Suprapubic skin (tissue), 4 donors: ENCODE results near the gene HIBADH. TPM values are rescaled to one million over a fixed set of nuclear protein-coding genes. Genes with fewer than 3 reads are reported as not detected.

Experiments
- DNase-seq, 2 donors: peaks; one replicate each; pipeline ENCODE4 v3.0.0-alpha.2; 2019; ENCODE audit warnings: low spot score in 2 of 2
- H3K27ac ChIP-seq: fragments of 200-600 bp; sonication (generic); one replicate; pipeline ENCODE4 v1.5.1; 2019
- H3K27me3 ChIP-seq: fragments of 200-600 bp; sonication (generic); one replicate; pipeline ENCODE4 v1.5.1; 2019
- H3K36me3 ChIP-seq: fragments of 200-600 bp; sonication (generic); one replicate; pipeline ENCODE4 v1.5.1; 2019
- H3K4me1 ChIP-seq: fragments of 200-600 bp; sonication (generic); one replicate; pipeline ENCODE4 v1.5.1; 2019
- H3K4me3 ChIP-seq: fragments of 200-600 bp; sonication (generic); one replicate; pipeline ENCODE4 v1.5.1; 2019; ENCODE audit warnings: mild to moderate bottlenecking
- H3K9me3 ChIP-seq: fragments of 200-600 bp; sonication (generic); one replicate; pipeline ENCODE4 v1.5.1; 2019
- EP300 ChIP-seq: sonication (generic); formaldehyde crosslinking; IDR thresholded peaks from one replicate; pipeline ENCODE4 v1.6.1; 2017; ENCODE audit warnings: antibody characterized with exemption
- POLR2A ChIP-seq, 2 donors: fragments of 450-650 bp; IDR thresholded peaks; one replicate each; pipeline ENCODE4 v1.6.1; 2017; ENCODE audit warnings: antibody characterized with exemption in 2 of 2, mild to moderate bottlenecking in 2 of 2, moderate library complexity in 2 of 2
- POLR2AphosphoS5 ChIP-seq, 3 donors: sonication (generic); formaldehyde crosslinking; IDR thresholded peaks; one replicate each; pipeline ENCODE4 v1.6.1; 2017; ENCODE audit warnings: antibody characterized with exemption in 3 of 3
- WGBS: methylation state at CpG from one replicate; pipeline ENCODE4 v1.1.5; 2018; 5-methylcytosine and 5-hydroxymethylcytosine counted together
- total RNA-seq, 4 donors: library from RNA; depleted of rRNA; stranded (reverse); fragments of >200 nt; gene quantifications; one replicate each; pipeline ENCODE4 v1.1.0, GENCODE V29; 2016
- TF ChIP-seq, protein P1 (sequence below), 2 donors: fragments of 200-600 bp in 1 of 2; fragments of 450-650 bp in 1 of 2; sonication (generic) in 1 of 2; IDR thresholded peaks; one replicate each; pipeline ENCODE4 v1.5.1; 2016 to 2019; ENCODE audit warnings: antibody characterized with exemption in 2 of 2, mild to moderate bottlenecking in 1 of 2, moderate library complexity in 1 of 2

HIBADH gene
- total RNA-seq, 4 donors from 2014 or later, result 27.9 to 35.2 (median 30.2) TPM

GRCh38 chr7:27636326-27637006 is 26.2 kb downstream of the HIBADH start:
- H3K9me3 ChIP-seq, result no peaks in the 10 kb centered on the region
- no peak overlapping the region for H3K4me3 ChIP-seq
- TF ChIP-seq EP300 (no peak), POLR2A (IDR thresholded peaks at IDR 0.05) (no peak), POLR2AphosphoS5 (IDR thresholded peaks at IDR 0.05) (no peak)
- TF ChIP-seq, protein P1, sequence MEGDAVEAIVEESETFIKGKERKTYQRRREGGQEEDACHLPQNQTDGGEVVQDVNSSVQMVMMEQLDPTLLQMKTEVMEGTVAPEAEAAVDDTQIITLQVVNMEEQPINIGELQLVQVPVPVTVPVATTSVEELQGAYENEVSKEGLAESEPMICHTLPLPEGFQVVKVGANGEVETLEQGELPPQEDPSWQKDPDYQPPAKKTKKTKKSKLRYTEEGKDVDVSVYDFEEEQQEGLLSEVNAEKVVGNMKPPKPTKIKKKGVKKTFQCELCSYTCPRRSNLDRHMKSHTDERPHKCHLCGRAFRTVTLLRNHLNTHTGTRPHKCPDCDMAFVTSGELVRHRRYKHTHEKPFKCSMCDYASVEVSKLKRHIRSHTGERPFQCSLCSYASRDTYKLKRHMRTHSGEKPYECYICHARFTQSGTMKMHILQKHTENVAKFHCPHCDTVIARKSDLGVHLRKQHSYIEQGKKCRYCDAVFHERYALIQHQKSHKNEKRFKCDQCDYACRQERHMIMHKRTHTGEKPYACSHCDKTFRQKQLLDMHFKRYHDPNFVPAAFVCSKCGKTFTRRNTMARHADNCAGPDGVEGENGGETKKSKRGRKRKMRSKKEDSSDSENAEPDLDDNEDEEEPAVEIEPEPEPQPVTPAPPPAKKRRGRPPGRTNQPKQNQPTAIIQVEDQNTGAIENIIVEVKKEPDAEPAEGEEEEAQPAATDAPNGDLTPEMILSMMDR (IDR thresholded peaks at IDR 0.05), result no peak
- no peak overlapping the region for H3K27ac ChIP-seq
- DNase-seq, result no peak
- no peaks in the 10 kb centered on the region for H3K36me3 ChIP-seq
- H3K4me1 ChIP-seq, result peaks cover 10% of the 10 kb centered on the region
- 70% methylated on average over 1 of the region's 1 CpG for WGBS
- no peaks in the 10 kb centered on the region for H3K27me3 ChIP-seq

DNA sequence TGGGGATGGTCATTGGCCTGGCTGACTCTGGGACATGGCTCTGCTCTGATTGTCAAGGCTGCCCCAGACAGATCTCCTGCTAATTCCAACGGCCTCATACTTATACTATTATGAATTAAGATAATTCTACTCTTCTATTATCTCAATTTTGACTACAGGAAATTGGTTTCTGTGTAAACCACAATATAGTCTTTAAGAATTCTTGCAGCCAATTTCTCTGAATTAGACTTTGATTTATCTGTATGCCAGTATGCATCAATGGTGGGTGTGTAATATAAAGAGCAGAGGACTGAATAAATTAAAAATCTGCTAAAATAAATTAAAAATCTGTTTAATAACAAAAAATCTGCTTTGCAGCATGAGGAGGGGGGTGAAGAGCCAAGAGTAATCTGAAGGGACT is 27.0 kb downstream of the HIBADH start:
- peaks cover 10% of the 10 kb centered on the region for H3K4me1 ChIP-seq
- 83% methylated on average over 1 of the region's 1 CpG for WGBS
- H3K27ac ChIP-seq, result no peak overlapping the region
- TF ChIP-seq POLR2AphosphoS5 (IDR thresholded peaks at IDR 0.05) (no peak), POLR2A (IDR thresholded peaks at IDR 0.05) (no peak), EP300 (no peak)
- TF ChIP-seq, protein P1 (IDR thresholded peaks at IDR 0.05), result no peak
- H3K36me3 ChIP-seq, result no peaks in the 10 kb centered on the region
- no peak overlapping the region for H3K4me3 ChIP-seq
- no peaks in the 10 kb centered on the region for H3K27me3 ChIP-seq
- no peaks in the 10 kb centered on the region for H3K9me3 ChIP-seq
- DNase-seq, result no peak

DNA sequence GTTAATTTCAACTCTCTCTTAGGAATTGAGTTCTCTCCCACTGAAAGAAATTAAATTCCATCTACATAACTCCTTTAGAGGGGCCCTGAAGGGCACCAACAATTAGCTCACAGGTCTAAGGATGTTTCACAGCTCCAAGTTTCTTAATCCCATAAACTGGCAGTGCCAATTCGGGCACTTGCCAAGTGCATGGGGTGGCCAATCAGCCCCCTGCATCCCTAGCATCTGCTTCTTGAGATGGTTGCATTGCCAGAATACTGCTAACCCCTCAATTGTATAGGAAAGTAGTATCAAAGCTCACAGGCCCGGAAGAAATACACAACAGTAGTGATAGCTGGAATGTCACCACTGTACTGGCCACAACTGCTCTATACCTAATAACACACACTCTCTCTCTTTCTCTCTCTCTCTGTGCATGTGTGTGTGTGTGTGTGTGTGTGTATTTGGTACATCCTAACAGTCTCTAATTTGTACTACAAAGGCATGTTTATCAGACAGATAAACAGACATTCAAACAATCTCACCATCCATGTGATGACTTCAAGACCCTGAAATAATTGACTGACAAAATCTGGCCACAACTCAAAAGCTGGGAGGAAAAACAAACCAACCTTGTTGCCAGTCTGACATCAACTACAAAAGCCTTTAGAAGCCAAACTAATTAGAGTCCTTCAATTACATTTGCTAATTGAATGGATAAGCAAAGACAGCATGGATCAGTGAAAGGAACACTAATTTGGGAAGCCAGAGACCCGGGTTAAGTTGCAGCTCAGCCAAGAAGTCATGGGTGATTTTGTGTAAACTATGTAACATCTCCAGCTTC is 27.8 kb downstream of the HIBADH start:
- TF ChIP-seq, protein P1 (IDR thresholded peaks at IDR 0.05), result no peak
- TF ChIP-seq POLR2A (IDR thresholded peaks at IDR 0.05) (no peak), POLR2AphosphoS5 (IDR thresholded peaks at IDR 0.05) (no peak), EP300 (no peak)
- Histone ChIP-seq H3K36me3 (no peaks in the 10 kb centered on the region), H3K4me3 (no peak overlapping the region), H3K9me3 (no peaks in the 10 kb centered on the region), H3K4me1 (peaks cover 10% of the 10 kb centered on the region), H3K27ac (no peak overlapping the region), H3K27me3 (no peaks in the 10 kb centered on the region)
- DNase-seq, result no peak
- 69% methylated on average over 3 of the region's 3 CpGs for WGBS

GRCh38 chr7:27633062-27633461 is 29.6 kb downstream of the HIBADH start:
- TF ChIP-seq POLR2AphosphoS5 (IDR thresholded peaks at IDR 0.05) (no peak), EP300 (no peak), POLR2A (IDR thresholded peaks at IDR 0.05) (no peak)
- Histone ChIP-seq H3K36me3 (peaks cover 9% of the 10 kb centered on the region), H3K4me3 (no peak overlapping the region)

GRCh38 chr7:27631391-27631790 is 31.3 kb downstream of the HIBADH start:
- peaks cover 13% of the 10 kb centered on the region for H3K36me3 ChIP-seq
- WGBS, result 85% methylated on average over 1 of the region's 1 CpG
- H3K27me3 ChIP-seq, result no peaks in the 10 kb centered on the region
- H3K27ac ChIP-seq, result no peak overlapping the region
- TF ChIP-seq, protein P1 (IDR thresholded peaks at IDR 0.05), result no peak
- no peak for TF ChIP-seq POLR2AphosphoS5 (IDR thresholded peaks at IDR 0.05)
- H3K4me3 ChIP-seq, result no peak overlapping the region
- H3K9me3 ChIP-seq, result no peaks in the 10 kb centered on the region
- peaks cover 4% of the 10 kb centered on the region for H3K4me1 ChIP-seq
- DNase-seq, result no peak

More at GRCh38 chr7:27633062-27633461, 29.6 kb downstream of the HIBADH start:
- Histone ChIP-seq H3K27me3 (no peaks in the 10 kb centered on the region), H3K9me3 (no peaks in the 10 kb centered on the region), H3K4me1 (peaks cover 10% of the 10 kb centered on the region), H3K27ac (no peak overlapping the region)
- 91% methylated on average over 6 of the region's 6 CpGs for WGBS
- no peak for DNase-seq
